GM23338 (cell line): Measurements from ENCODE around the gene NLRC3. TPM values are rescaled to one million over a fixed set of nuclear protein-coding genes. Genes with fewer than 3 reads are reported as not detected.

Source experiments
- ATAC-seq: fragments of 200-7000 bp; cut with Tn5 transposase; 3 replicates; pipeline ENCODE4 v1.9.1; 2020
- DNase-seq: peaks from one replicate; pipeline ENCODE4 v3.0.0-alpha.2; 2015; ENCODE audit warnings: low spot score
- H2AFZ ChIP-seq: fragments of 200-600 bp; sonication (generic); 2 replicates; pipeline ENCODE4 v1.8.0; 2016; ENCODE audit warnings: antibody characterized with exemption, mild to moderate bottlenecking, moderate library complexity
- H3F3A ChIP-seq: fragments of 200-600 bp; sonication (generic); replicated peaks from 2 replicates; pipeline ENCODE4 v1.8.0; 2017; ENCODE audit warnings: antibody characterized with exemption, mixed run types, low read depth
- H3K27ac ChIP-seq: fragments of 200-600 bp; sonication (generic); 2 replicates; pipeline ENCODE4 v1.6.1; 2016; ENCODE audit warnings: low read depth
- H3K27me3 ChIP-seq: fragments of 200-600 bp; sonication (generic); 2 replicates; pipeline ENCODE4 v1.8.0; 2016; ENCODE audit warnings: mild to moderate bottlenecking, mixed run types, moderate library complexity; ENCODE audit not compliant: insufficient read depth
- H3K36me3 ChIP-seq: fragments of 200-600 bp; sonication (generic); 2 replicates; pipeline ENCODE4 v1.8.0; 2016; ENCODE audit warnings: mild to moderate bottlenecking; ENCODE audit not compliant: insufficient read depth
- H3K4me1 ChIP-seq: fragments of 200-600 bp; sonication (generic); 2 replicates; pipeline ENCODE4 v1.8.0; 2016; ENCODE audit warnings: mild to moderate bottlenecking, moderate library complexity; ENCODE audit not compliant: insufficient read depth
- H3K4me2 ChIP-seq: fragments of 200-600 bp; sonication (generic); 2 replicates; pipeline ENCODE4 v1.7.1; 2017; ENCODE audit warnings: mixed run types
- H3K4me3 ChIP-seq: fragments of 200-600 bp; sonication (generic); 2 replicates; pipeline ENCODE4 v1.6.1; 2016; ENCODE audit warnings: mixed run types
- H3K79me2 ChIP-seq: fragments of 200-600 bp; sonication (generic); replicated peaks from 2 replicates; pipeline ENCODE4 v1.8.0; 2017; ENCODE audit warnings: mild to moderate bottlenecking; ENCODE audit not compliant: insufficient read depth
- H3K9me2 ChIP-seq: fragments of 200-600 bp; sonication (generic); 2 replicates; pipeline ENCODE4 v1.8.0; 2017; ENCODE audit not compliant: insufficient read depth
- H4K20me1 ChIP-seq: fragments of 200-600 bp; sonication (generic); replicated peaks from 2 replicates; pipeline ENCODE4 v1.8.0; 2017; ENCODE audit warnings: mild to moderate bottlenecking; ENCODE audit not compliant: insufficient read depth
- H3K27ac Mint-ChIP-seq: 2 replicates; pipeline ENCODE4 v1.8.0; 2020; ENCODE audit warnings: inconsistent platforms, mild to moderate bottlenecking, moderate library complexity, mixed read lengths
- H3K27me3 Mint-ChIP-seq: 3 replicates; pipeline ENCODE4 v1.8.0; 2022; ENCODE audit warnings: low read depth, mild to moderate bottlenecking, moderate library complexity, mixed read lengths, inconsistent platforms; ENCODE audit not compliant: insufficient read depth, poor library complexity
- H3K36me3 Mint-ChIP-seq: 3 replicates; pipeline ENCODE4 v1.8.0; 2021; ENCODE audit warnings: low read depth, mild to moderate bottlenecking, inconsistent platforms, moderate library complexity, mixed read lengths
- H3K4me1 Mint-ChIP-seq: 3 replicates; pipeline ENCODE4 v1.8.0; 2020; ENCODE audit warnings: mild to moderate bottlenecking, inconsistent platforms, mixed read lengths
- H3K4me3 Mint-ChIP-seq: 3 replicates; pipeline ENCODE4 v1.8.0; 2021; ENCODE audit warnings: moderate library complexity, mild to moderate bottlenecking, inconsistent platforms, mixed read lengths
- H3K9me3 Mint-ChIP-seq: 3 replicates; pipeline ENCODE4 v1.8.0; 2020; ENCODE audit warnings: moderate library complexity, mild to moderate bottlenecking, inconsistent platforms, mixed read lengths
- CREB1 ChIP-seq: fragments of 250-450 bp; sonication (Bioruptor Pico); IDR thresholded peaks from 2 replicates; pipeline ENCODE4 v1.5.0; 2020; ENCODE audit warnings: low read depth, mild to moderate bottlenecking, moderate library complexity
- CTCF ChIP-seq, 2 experiments: fragments of 200-600 bp in 1 of 2; sonication (generic) in 1 of 2; conservative IDR thresholded peaks; 2 replicates each; pipeline versions ENCODE4 v1.5.1 to v1.6.1; 2016 to 2017; ENCODE audit warnings: antibody characterized with exemption in 2 of 2, low read depth in 2 of 2, mild to moderate bottlenecking in 2 of 2, moderate library complexity in 1 of 2
- ETS1 ChIP-seq: IDR thresholded peaks from 2 replicates; pipeline ENCODE4 v1.6.1; 2016; ENCODE audit warnings: antibody characterized with exemption
- EZH2 ChIP-seq: fragments of 200-600 bp; sonication (generic); IDR thresholded peaks from one replicate; pipeline ENCODE4 v1.8.0; 2017; ENCODE audit warnings: antibody characterized with exemption, mild to moderate bottlenecking, low read depth; ENCODE audit not compliant: unreplicated experiment
- EZH2phosphoT487 ChIP-seq: fragments of 200-600 bp; sonication (generic); IDR thresholded peaks from one replicate; pipeline ENCODE4 v1.8.1; 2018; ENCODE audit warnings: antibody characterized with exemption; ENCODE audit not compliant: unreplicated experiment
- JUNB ChIP-seq: IDR thresholded peaks from one replicate; pipeline ENCODE4 v1.6.1; 2016; ENCODE audit warnings: antibody characterized with exemption; ENCODE audit not compliant: unreplicated experiment
- NANOG ChIP-seq: IDR thresholded peaks from 2 replicates; pipeline ENCODE4 v1.6.1; 2016; ENCODE audit warnings: antibody characterized with exemption, borderline replicate concordance
- POLR2AphosphoS5 ChIP-seq: IDR thresholded peaks from 2 replicates; pipeline ENCODE4 v1.6.1; 2016; ENCODE audit warnings: antibody characterized with exemption, low read depth
- STAT1 ChIP-seq: IDR thresholded peaks from one replicate; pipeline ENCODE4 v1.6.1; 2016; ENCODE audit warnings: antibody characterized with exemption; ENCODE audit not compliant: unreplicated experiment
- ZNF114 ChIP-seq: fragments of 250-450 bp; sonication (Bioruptor Pico); IDR thresholded peaks from 2 replicates; pipeline ENCODE4 v1.5.0; 2020; ENCODE audit warnings: mild to moderate bottlenecking, moderate library complexity
- ZNF331 ChIP-seq: fragments of 250-450 bp; sonication (Bioruptor Pico); IDR thresholded peaks from 2 replicates; pipeline ENCODE4 v1.5.0; 2020; ENCODE audit warnings: low read depth, mild to moderate bottlenecking, moderate library complexity
- polyA plus RNA-seq: library from polyadenylated mRNA; unstranded; fragments of >200 nt; fragmentation: Nextera tagmentation; extraction: Ambion mirVana; gene quantifications from 2 replicates; pipeline ENCODE4 v1.2.1, GENCODE V29; 2016
- total RNA-seq: library from RNA; depleted of rRNA; stranded (reverse); fragments of >200 nt; shearing (Covaris generic); gene quantifications from 2 replicates; pipeline ENCODE4 v1.2.3, GENCODE V29; 2014

The NLRC3 gene
- total and polyA plus RNA-seq, 2 experiments from 2014 or later = 0.11 to 0.49 TPM

GRCh38 chr16:3589441-3589921 is 12.3 kb upstream of the NLRC3 start:
- H2AFZ ChIP-seq = no peak overlapping the region
- ATAC-seq (no peak; the same call in 2 of the 3 replicates), DNase-seq (no peak)
- H3K9me2 ChIP-seq = no peaks in the 10 kb centered on the region
- H3K4me3 ChIP-seq = no peak overlapping the region
- peaks cover 8% of the 10 kb centered on the region; the same call in 2 of the 3 replicates for H3K4me1 Mint-ChIP-seq
- peaks cover 37% of the 10 kb centered on the region for H3K36me3 Mint-ChIP-seq
- no peak overlapping the region for H3K4me2 ChIP-seq
- no peaks in the 10 kb centered on the region for H3K36me3 ChIP-seq
- H3K4me3 Mint-ChIP-seq = no peak overlapping the region
- no peaks in the 10 kb centered on the region for H3F3A ChIP-seq
- H3K9me3 Mint-ChIP-seq = no peaks in the 10 kb centered on the region
- H3K27me3 Mint-ChIP-seq = peaks cover 5% of the 10 kb centered on the region
- no peaks in the 10 kb centered on the region for H3K4me1 ChIP-seq
- no peaks in the 10 kb centered on the region for H3K27me3 ChIP-seq
- no peaks in the 10 kb centered on the region for H3K79me2 ChIP-seq
- TF ChIP-seq POLR2AphosphoS5 (no peak), STAT1 (no peak), ZNF331 (CRISPR knock-in tag) (no peak), NANOG (no peak), ZNF114 (CRISPR knock-in tag) (no peak), ETS1 (no peak), EZH2 (no peak), JUNB (no peak)
- H3K27ac ChIP-seq = no peak overlapping the region
- 0 out of 2 replicates have a peak overlapping the region, but pooled peaks have one; percentile 59 for H3K27ac Mint-ChIP-seq
- H4K20me1 ChIP-seq = no peaks in the 10 kb centered on the region; the same call in 1 of the 2 replicates

GRCh38 chr16:3589001-3589400 is 11.8 kb upstream of the NLRC3 start:
- peaks cover 38% of the 10 kb centered on the region for H3K36me3 Mint-ChIP-seq
- no peak overlapping the region for H3K4me2 ChIP-seq
- peaks cover 4% of the 10 kb centered on the region for H3K27me3 Mint-ChIP-seq
- peaks cover 8% of the 10 kb centered on the region; the same call in 2 of the 3 replicates for H3K4me1 Mint-ChIP-seq
- H3K9me3 Mint-ChIP-seq = no peaks in the 10 kb centered on the region
- TF ChIP-seq EZH2phosphoT487 (no peak), ZNF114 (CRISPR knock-in tag) (no peak), CTCF (conservative IDR thresholded peaks at IDR 0.05; ENCODE audit: low read depth in 2 of 2) (no peak), STAT1 (no peak), NANOG (no peak), CREB1 (no peak), ZNF331 (CRISPR knock-in tag) (no peak), EZH2 (no peak)
- no peaks in the 10 kb centered on the region; the same call in 1 of the 2 replicates for H4K20me1 ChIP-seq
- no peak overlapping the region for H3K4me3 Mint-ChIP-seq
- H3K27me3 ChIP-seq = no peaks in the 10 kb centered on the region
- H3K4me1 ChIP-seq = no peaks in the 10 kb centered on the region
- no peaks in the 10 kb centered on the region for H3K9me2 ChIP-seq
- no peaks in the 10 kb centered on the region for H3F3A ChIP-seq
- H3K36me3 ChIP-seq = no peaks in the 10 kb centered on the region
- H3K4me3 ChIP-seq = no peak overlapping the region
- no peaks in the 10 kb centered on the region for H3K79me2 ChIP-seq
- DNase-seq = no peak
- ATAC-seq = no peak
- no peak overlapping the region for H2AFZ ChIP-seq
- H3K27ac Mint-ChIP-seq = no peak overlapping the region
- no peak overlapping the region for H3K27ac ChIP-seq
